HG03139 (cell line): Measurements from ENCODE around the gene RGS7.

ENCODE experiments used
- ATAC-seq: cut with Tn5 transposase; IDR thresholded peaks from one replicate; pipeline ENCODE4 v1.9.1; 2021; ENCODE audit not compliant: unreplicated experiment

RGS7 gene

DNA sequence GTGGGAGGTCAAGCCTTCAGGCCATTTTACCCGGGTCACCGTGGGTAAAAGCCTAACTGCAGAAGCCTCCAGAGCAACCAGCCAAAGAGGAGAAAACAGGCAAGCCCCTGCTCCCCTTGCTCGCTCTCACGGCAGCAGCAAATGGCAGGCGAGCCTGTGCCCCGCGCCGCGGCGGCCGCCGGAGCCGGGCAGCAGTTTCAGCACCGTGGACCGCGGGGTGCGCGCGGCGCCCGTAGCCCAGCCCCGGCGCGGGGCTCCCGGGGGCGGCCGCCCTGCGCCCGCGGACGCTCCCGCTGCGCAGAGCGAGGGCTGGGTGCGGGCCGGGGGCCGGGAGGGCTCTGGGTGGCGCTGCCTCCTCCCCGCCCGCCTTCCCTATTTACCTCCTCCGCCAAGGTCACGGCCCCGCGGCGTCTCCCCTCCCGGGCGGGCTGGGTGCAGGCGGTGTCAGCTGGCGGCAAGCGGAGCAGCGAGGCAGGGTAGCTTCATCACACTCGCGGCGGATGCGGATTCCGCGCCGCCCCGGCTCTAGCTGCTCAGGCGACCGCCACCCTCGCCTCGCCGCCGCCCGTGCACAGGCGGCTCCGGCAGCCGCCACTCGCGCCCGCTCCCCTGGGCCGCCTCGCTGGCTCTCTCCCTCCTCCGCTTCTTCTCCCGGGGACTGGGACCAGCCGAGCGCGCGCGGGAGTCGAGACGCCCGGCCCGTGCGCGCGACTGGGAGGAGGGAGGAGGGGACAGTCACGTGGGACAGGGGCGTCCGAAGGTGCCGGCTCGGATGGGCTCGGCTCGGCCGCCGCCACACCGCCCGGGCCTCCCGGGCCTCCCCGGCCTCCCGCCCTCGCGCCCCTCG, at the start of gene RGS7:
Gene RGS7, minus strand, starts transcription at position 687 of the 847 bp plus-strand sequence.
- peak; percentile 77 for ATAC-seq

- no peak for ATAC-seq
Observed at GRCh38 chr1:241406421-241406820, 49.4 kb upstream of the RGS7 start.

GRCh38 chr1:241401156-241401555, 44.2 kb upstream of the RGS7 start:
- no peak for ATAC-seq

DNA sequence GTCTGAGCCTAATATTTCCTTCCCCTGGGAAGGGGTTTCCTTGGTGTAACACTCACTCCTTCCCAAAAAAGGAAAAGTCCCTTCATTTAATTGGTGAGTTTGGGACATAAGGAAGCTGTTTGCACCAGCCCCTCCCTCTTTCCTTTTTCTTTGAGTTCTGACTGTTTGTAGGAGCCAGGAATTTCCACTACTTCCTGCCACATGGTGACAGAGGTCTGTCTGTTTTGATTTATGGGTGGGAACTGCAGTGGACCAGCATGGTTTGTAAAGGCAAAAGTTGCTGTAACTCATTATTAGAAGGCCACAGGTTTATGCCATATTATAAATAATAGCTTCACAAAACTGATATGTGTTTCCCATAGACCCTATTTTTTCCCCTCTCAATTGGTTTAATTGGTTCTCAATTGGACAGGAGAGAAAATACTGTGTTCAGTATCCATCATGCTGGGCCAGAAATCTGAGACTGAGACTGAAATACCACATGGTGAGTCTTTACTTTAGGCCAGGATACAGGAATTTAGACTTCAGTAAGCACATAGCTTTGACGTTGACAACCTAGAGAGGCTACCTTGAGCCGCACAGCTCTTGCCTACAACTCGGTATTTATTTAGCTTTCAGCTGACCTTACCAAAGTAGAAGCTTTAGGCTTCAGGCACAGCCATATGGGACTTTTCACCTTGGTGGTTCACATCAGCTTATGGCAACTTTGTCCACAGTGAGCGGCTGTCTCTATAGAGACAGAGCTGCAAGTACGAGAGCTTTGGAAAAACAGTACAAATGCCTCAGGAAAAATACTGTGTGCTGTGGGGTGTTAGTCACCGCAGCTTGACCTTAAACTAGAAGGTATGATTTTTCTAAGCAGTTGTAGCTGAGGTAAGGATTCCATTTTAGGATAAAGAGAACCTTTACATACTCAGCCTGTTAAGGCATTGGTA, 40.0 kb upstream of the RGS7 start:
- ATAC-seq: no peak

- ATAC-seq: no peak
Observed at GRCh38 chr1:241391926-241392710, 35.1 kb upstream of the RGS7 start.

DNA sequence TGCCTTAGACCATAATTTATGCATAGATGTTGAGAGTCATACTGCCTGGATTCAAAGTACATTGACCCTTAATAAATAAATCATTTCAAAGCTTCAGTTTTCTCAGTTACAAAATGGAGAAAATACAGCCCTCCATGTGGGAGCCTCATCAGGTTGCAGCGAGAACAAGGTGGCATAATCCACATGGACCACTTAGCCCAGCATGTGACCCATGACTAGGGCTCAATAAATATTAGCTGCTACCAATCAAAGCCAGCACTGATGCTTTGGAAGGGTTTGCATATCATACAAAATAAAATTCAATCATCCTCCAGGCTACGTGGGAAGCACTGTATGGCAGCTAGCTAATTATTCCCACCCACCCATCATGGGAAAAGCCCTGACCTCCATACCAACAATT, 33.5 kb upstream of the RGS7 start:
- ATAC-seq: no peak

GRCh38 chr1:241389400-241389799, 32.4 kb upstream of the RGS7 start:
- no peak for ATAC-seq

DNA sequence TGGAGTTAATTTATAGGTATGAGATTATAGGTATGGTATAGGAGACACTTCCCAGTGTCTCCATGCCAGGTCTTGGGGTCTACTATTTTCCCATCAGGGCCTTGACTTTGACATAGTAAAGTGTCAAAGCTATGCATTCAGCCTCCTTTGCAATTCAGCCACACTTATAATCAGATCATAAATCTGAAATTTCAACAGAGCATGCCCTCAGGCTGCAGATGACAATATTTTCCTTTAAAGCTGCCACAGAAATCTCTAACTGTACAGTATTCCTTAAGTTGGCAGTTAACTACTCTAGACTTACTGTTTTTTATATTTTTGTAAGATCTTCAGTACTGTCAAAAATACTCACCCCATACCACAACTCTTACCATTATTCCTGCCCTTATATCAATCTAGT, 30.2 kb upstream of the RGS7 start:
- no peak for ATAC-seq

- no peak for ATAC-seq
Observed at GRCh38 chr1:241376701-241377100, 19.7 kb upstream of the RGS7 start.

DNA sequence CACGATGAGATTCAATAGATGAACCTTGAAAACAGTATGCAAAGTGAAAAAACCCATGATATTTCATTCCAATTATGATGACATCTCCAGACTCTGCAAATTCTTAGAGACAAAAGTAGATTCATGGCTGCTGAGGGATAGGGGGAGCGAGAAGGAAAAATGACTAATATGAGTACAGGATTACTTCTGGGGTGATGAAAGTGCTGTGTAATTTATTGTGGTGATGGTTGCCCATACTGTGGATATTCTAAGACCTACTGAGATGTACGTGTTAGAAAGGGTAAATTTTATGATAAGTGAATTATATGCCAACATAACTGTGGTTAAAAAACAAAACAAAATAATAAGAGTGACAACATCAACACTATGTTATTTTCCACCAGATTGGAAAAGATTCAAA, 18.9 kb upstream of the RGS7 start:
- ATAC-seq: no peak

DNA sequence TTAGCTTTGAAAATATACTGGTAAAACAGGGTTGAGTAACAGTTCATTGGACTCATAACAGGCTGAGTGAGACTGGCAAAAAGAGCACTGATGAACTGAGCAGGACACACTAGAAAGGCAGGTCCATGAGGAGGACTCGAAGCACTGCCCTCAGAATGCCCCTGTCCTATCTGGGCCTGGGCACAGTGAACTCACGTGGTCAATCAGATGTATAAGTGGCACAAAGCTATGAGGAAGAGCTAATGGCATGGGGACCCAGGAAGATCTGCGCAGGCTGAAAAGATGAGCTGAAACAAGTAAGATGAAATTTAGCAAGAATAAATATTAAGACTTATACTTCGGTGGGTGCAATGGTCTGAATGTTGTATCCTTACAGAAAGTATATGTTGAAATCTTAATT, 9.2 kb upstream of the RGS7 start:
- ATAC-seq: no peak

GRCh38 chr1:241362350-241362749, 5.3 kb upstream of the RGS7 start:
- no peak for ATAC-seq

- no peak for ATAC-seq
Observed at GRCh38 chr1:241357366-241358340, 648 bp upstream of the RGS7 start.

DNA sequence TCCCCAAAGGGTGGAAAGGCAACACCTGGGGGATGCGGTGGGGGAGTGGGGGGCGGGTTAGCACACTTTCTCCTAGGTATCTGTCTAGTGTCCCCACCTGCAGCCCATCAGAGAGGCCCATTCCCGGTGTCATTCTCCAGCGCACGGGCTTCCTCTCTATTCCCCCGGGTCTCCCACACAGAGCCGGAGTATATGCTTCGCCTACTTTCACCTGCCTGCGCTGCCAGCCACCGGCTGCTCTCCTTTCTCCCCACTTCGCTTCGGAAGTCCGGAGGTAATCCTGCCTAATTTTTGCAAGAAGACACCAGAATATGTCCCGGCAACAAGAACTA, 852 bp downstream of the RGS7 start:
- no peak for ATAC-seq

- no peak for ATAC-seq
Observed at GRCh38 chr1:241355311-241356010, 1.5 kb downstream of the RGS7 start.

DNA sequence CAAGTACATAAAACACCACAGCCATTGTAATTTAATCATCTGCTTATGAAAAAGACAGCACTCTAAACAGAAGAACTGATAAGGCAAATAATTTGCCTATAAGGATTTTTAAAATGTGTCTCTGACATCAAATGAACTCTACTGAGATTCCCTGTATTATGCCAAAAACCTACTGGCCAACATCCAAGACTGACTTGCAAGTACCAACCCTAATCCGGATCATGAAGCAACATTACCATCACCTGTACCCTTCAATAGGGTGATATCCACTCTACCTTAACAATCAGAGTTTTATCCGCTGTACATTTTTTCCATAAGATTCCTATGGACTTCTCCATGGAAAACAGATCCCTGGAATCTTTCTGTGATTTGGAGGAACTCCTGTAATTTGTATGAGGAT, 4.6 kb downstream of the RGS7 start:
- no peak for ATAC-seq

DNA sequence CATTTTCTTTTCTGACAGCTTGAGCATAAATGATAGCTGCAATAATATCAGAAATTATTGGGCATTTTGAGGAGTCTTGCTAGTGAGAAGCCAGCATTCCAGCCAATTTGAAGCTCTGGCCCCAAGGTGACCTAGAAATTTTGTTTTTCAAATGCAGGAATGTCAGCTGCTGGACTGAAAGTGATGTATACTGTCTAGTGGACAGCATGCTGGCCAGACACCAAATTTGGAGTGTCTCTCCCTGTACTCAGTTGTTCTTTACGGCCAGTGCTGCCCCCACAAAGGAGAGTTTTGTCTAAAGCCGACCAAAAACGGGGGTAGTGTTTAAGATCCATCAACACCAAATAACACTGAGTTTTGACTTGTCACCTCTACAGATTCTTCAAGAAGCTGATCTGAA, 5.2 kb downstream of the RGS7 start:
- ATAC-seq: no peak

- no peak for ATAC-seq
Observed at GRCh38 chr1:241343956-241344355, 13.0 kb downstream of the RGS7 start.

DNA sequence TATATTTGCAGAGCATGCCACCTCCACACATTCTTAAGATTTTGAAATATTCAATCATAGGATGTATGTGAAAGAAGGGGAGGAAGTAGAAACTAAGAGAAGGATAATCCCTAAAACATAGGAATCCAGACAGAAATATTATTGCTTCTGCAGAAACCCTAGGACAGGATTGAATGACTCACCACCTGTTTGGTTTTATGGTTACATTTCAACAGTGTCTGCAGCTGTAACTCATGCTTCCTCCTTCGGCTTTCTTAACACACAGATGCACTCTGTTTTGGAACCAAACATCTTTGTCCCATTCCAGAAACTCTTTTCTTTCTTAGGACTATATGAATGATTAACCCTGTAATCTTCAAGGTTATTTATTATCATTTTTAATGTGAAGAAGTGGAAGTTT, 20.7 kb downstream of the RGS7 start:
- no peak for ATAC-seq

DNA sequence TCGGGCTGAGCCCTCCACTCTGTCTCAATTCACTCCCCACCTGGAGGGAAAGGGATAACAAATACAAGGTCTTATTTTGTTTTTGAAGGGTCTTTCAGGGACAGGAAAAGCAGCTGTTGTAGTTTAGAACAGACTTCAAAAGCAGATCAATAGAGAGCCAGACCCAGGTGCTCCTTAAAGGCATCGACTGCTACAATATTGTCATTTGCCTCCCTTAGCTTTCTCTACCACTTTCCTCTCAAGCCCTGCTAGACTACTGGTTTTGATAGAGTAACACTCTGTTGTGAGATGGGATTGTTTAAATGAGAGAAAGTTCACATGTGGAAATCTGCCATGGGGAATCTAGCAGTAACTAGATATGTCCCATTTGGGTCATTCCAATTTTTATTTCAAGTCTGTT, 24.0 kb downstream of the RGS7 start:
- ATAC-seq: no peak
